NCI-H1092 (cell line): ENCODE results near the gene IDH3G.
"Not testable (repeated sequence)": the region's sequence is repeated elsewhere in the genome, so short reads cannot be mapped to it uniquely, and the experiment has no call there.

Experiments used
- DNase-seq: peaks from one replicate; lab custom pipeline; 2025; lab: John Stamatoyannopoulos, UW

IDH3G gene

GRCh38 chrX:153762626-153763173 is 31.5 kb downstream of the IDH3G start:
- DNase-seq: no peak

- DNase-seq: no peak
Observed at GRCh38 chrX:153761863-153762262, 32.3 kb downstream of the IDH3G start.

- no peak for DNase-seq
Observed at GRCh38 chrX:153755136-153755535, 39.0 kb downstream of the IDH3G start.

- DNase-seq: no peak
Observed at GRCh38 chrX:153750127-153750774, 43.9 kb downstream of the IDH3G start.

GRCh38 chrX:153749017-153749416 is 45.2 kb downstream of the IDH3G start:
- not testable (repeated sequence) for DNase-seq

- not testable (repeated sequence) for DNase-seq
Observed at GRCh38 chrX:153746991-153747390, 47.2 kb downstream of the IDH3G start.

GRCh38 chrX:153746359-153746758 is 47.8 kb downstream of the IDH3G start:
- DNase-seq: no peak

- not testable (repeated sequence) for DNase-seq
Observed at GRCh38 chrX:153745067-153745433, 49.1 kb downstream of the IDH3G start.

- DNase-seq: peak; percentile 37
Observed at GRCh38 chrX:153744210-153745066, 49.7 kb downstream of the IDH3G start.

- DNase-seq: not testable (repeated sequence)
Observed at GRCh38 chrX:153743468-153744209, 50.5 kb downstream of the IDH3G start.

- DNase-seq: not testable (repeated sequence)
Observed at GRCh38 chrX:153742796-153743467, 51.2 kb downstream of the IDH3G start.

GRCh38 chrX:153742111-153742510 is 52.1 kb downstream of the IDH3G start:
- DNase-seq: not testable (repeated sequence)

- no peak for DNase-seq
Observed at GRCh38 chrX:153741446-153741845, 52.7 kb downstream of the IDH3G start.

GRCh38 chrX:153740631-153741222 is 53.4 kb downstream of the IDH3G start:
- no peak for DNase-seq

GRCh38 chrX:153739754-153740486 is 54.3 kb downstream of the IDH3G start:
- no peak for DNase-seq

GRCh38 chrX:153738056-153738605 is 56.0 kb downstream of the IDH3G start:
- no peak for DNase-seq

- DNase-seq: peak; percentile 41
Observed at GRCh38 chrX:153736871-153737441, 57.2 kb downstream of the IDH3G start.

GRCh38 chrX:153736071-153736820 is 57.9 kb downstream of the IDH3G start:
- DNase-seq: no peak
